ENCODE data around the gene LBHD2.

The LBHD2 gene

DNA sequence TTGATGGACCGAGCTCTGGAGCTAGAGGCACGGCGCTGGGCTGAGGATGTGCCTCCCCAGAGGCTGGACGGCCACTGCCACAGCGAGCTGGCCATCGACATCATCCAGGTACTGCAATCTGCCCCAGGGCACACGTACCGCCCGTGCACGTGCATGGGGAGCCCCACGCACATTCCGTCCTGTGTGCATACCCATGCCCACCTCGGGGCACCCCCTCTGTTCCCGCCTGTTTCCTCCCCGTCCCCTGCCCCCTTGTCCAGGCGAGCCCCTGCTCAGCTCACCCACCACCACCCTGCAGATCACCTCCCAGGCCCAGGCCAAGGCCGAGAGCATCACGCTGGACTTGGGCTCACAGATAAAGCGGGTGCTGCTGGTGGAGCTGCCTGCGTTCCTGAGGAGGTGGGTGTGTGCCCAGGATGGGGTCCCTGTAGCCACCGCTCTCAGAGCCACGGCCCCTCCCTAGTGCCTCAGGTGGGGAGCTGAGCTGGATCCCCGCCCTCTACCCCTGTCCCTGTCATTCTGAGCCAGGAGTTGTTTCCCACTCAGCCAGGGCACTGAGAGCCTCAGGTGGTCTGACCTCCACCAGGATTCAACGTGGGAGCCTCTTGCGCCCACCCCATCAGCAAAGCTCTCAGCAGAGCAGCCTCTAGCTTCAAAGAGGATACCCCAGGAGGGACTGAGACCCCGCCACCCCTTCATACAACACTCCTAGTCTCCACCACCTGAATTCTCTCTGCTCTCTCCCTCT lies 46.2 kb downstream of the LBHD2 start:
- no peak for DNase-seq (ENCODE audit: low read depth, low spot score)

DNA sequence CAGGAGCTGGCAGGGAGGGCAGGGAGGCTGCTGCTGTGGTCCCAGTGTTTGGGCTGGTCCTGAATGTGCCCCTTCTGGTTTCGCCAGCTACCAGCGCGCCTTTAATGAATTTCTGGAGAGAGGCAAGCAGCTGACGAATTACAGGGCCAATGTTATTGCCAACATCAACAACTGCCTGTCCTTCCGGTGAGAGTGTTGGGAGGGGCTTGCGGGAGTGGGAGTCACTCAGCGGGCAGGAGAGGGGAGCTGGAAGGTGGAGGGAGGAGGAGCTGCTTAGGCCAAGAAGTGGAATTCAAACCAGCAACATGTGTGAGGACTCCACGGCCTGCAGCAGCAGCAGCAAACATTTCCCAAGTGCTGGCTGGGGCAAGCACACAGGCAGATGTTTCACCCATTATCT lies 47.0 kb downstream of the LBHD2 start:
- no peak for DNase-seq (ENCODE audit: low read depth, low spot score)

DNA sequence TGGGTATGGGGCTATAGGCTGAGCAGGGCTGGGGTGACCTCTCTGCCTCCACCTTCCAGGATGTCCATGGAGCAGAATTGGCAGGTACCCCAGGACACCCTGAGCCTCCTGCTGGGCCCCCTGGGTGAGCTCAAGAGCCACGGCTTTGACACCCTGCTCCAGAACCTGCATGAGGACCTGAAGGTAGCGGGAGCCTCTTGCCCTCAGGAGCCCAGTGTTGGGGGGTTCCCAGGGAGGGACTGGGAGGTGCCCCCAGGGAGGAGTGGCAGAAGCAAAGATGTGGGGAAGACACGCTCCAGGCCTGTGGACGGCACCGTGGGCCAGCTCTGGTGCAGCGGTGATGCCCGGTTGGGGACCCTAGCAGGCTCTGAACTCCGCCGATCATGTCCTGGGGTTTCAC lies 47.6 kb downstream of the LBHD2 start:
- DNase-seq (ENCODE audit: low read depth, low spot score) = no peak

DNA sequence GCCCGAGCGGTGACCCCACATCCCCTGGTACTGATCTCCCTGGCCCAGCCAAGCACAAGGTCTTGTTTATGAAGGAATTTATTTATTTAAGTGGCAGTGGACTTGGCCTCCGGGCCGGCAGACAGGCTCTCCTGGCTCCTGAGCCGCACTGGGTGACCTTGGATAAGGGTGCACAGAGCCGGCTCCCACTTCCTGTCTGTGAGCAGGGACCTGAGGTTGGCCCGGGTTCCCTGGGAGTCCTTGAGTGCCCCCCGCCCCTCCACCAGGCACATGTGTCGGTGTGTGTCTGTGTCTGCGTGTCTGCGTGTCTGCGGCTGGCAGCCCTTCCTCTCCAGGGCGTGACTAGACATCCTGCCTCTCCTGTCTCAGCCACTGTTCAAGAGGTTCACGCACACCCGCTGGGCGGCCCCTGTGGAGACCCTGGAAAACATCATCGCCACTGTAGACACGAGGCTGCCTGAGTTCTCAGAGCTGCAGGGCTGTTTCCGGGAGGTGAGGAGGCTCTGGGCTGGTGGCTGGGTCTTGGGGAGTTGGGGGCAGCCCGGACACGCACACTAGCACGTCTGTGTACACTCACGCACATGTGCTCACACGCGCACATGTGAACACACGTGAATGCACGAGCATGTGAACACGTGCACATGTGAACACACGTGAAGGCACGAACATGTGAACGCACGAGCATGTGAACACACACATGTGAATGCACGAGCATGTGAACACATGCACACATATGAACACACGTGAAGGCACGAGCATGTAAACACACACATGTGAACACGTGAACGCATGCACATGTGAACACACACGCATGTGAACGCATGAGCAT lies 48.6 kb downstream of the LBHD2 start:
- DNase-seq (ENCODE audit: low read depth, low spot score) = no peak

DNA sequence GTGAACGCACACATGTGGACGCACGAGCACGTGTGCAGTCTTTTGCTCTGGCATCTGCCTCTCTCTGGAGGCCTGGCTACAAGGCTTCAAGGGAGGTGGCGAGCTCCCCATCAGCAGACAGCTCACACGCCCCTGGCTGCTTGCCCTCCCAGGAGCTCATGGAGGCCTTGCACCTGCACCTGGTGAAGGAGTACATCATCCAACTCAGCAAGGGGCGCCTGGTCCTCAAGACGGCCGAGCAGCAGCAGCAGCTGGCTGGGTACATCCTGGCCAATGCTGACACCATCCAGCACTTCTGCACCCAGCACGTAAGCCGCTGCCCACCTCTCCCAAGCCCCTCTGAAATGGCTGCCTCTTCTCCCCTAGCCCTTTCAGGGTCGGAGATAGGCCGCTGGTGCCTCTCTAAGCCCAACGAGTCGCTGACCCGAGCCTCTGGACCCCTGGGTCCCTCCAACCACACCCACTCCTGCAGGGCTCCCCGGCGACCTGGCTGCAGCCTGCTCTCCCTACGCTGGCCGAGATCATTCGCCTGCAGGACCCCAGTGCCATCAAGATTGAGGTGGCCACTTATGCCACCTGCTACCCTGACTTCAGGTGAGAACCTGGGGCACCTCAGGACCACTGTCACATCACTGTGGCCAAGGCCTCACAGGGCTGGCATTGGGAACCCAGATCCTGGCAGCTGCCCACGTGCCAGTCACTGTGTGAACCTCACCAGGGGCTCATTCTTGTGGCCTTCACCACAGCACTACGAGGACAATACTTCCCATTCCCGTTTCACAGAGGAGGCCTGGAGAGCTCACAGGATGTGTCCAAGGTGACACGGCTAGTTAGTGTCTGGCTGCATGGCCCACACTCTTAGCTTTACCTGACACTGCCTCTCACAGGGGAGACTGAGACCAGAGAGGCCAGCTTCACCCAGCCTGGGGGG lies 49.5 kb downstream of the LBHD2 start:
- DNase-seq (ENCODE audit: low read depth, low spot score) = no peak

DNA sequence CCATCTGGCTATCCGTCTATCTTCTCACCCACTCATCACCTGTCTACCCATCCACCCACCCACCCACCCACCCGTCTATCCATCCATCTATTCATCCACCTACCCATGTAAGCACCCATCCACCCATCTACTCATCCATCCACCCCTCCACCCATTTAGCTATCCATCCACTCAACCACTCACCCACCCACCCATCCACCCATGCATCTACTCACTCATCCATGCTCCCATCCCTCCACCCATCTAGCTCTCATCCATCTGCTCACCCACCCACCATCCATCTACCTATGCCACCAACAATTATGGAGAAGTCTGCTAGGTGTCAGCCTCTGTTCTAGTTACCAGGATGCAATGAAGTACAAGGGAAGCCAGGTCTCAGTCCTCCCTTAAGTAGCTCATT lies 50.4 kb downstream of the LBHD2 start:
- DNase-seq (ENCODE audit: low read depth, low spot score) = no peak

DNA sequence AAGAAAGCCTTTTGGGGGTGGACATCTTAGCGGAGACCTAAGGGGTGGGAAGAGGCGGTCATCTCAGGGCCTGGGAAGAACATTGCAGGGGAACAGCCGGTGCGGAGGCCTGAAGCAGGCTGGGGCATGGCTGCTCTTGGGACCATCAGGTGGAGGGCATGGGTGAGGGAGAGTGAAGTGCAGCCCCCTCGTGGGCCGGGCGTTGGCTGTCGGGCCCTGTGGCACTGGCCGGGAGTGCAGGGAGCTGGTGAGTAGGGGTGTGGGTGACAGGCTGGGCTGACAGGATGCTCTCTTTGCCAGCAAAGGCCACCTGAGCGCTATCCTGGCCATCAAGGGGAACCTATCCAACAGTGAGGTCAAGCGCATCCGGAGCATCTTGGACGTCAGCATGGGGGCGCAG lies 50.9 kb downstream of the LBHD2 start:
- DNase-seq (ENCODE audit: low read depth, low spot score) = no peak

DNA sequence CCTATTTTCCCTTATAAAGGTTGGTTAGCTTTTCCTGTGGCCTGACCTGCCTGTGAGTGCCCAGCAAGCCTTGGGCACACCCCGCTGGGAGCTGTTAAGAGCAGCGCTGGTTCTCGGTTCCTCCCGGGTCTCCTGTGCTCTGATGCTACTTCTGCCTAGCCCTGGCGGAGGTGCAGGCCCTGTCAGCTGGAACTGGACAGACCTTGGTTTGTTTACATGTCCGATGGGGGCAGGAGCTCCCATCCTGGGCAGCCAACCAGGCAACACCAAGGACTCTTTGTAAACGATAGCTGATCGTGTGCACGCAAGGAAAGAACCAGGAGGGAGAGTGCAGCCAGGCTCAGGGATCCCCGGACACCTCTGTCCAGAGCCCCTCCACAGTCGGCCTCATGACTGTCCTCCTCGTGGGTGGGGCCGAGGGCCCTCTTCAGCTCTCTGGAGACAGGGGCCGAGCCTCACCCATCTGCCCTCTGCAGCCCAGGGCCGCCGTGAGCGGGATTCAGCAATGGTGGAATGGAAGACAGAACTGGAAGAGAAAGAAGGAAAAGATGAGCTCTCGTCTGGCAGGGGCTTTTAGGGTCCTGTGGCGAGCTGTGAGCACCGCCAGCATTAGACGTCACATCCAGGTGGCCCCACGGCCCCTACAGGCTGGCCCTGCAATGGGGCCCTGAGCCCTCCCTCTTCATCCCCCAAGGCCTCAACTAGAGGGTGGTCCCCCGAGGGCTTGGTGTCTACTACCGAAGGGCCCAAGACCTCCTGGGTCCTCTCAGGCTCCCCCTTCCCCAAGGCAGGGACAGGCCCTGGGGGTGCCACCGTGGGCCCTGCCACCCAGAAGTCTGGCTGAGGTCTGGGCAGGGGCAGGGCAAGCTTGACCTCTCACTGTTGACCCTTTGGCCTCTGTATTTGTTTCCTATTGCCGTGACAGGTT lies 51.6 kb downstream of the LBHD2 start:
- DNase-seq (ENCODE audit: low read depth, low spot score) = no peak

DNA sequence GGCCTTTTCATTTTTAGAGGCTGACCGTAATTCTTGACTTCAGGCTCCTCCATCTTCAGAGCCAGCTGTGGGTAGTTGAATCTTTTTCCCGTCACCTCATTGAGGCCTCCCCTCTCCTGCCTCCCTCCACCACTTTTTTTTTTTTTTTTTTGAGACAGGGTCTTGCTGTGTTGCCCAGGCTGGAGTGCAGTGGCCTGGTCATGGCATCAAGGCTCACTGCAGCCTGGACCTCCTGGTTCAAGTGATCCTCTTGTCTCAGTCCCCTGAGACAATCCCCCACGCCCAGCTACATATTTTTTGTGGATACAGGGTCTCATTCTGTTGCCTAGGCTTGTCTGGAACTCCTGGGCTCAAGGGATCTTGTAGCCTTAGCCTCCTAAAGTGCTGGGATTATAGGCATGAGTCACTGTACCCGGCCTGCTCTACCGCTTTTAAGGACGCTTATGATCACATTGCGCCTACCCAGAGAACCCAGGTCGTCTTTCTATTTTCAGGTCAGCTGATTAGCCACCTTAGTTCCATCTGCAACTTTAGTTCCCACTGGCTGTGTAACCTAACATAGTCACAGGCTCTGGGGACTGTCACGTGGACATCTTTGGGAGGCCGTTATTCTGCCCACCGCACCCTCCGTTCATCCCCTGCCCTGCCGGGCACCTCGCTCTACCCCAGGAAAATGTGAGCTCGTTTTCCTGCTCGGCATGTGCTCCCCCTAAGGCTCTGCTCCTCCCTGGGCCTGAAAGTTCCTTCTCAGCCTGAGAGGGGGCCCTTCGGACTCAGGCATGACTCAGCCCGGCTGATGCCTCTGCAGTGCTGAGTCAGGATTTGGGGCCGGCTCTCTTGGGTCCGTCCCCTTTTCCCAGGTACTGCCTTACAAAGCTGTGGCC lies 52.6 kb downstream of the LBHD2 start:
- DNase-seq (ENCODE audit: low read depth, low spot score) = peak; percentile 79

DNA sequence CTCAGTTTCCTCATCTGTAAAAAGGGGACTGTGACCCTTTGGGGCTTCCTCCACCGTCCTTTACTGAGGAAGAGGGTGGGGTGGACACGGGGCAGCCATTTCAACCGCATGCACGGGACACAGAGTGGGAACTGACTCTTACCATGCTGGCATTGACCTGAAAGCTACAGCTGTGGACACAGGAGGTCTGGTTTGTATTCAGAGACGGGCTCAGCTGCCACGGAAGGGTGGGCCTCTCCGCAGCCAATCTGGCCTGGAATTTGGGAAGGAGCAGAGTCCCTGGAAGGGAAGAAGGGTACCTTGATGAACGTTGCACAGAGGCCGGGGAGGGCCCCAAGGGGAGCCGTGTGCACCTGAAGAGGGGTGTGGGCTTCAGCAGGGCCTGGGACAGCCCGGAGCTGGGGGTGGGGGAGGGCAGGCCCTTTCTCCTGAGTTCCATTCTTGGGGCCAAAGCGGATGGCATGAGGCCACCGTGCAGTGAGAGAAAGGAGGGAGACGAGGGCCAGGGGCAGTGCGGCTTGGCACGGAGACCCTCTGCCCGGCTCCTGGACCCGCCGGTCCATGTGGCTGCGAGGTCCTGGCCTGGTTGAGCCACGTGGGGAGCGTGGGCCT lies 53.8 kb downstream of the LBHD2 start:
- peak; percentile 38 for DNase-seq (ENCODE audit: low read depth, low spot score)

DNA sequence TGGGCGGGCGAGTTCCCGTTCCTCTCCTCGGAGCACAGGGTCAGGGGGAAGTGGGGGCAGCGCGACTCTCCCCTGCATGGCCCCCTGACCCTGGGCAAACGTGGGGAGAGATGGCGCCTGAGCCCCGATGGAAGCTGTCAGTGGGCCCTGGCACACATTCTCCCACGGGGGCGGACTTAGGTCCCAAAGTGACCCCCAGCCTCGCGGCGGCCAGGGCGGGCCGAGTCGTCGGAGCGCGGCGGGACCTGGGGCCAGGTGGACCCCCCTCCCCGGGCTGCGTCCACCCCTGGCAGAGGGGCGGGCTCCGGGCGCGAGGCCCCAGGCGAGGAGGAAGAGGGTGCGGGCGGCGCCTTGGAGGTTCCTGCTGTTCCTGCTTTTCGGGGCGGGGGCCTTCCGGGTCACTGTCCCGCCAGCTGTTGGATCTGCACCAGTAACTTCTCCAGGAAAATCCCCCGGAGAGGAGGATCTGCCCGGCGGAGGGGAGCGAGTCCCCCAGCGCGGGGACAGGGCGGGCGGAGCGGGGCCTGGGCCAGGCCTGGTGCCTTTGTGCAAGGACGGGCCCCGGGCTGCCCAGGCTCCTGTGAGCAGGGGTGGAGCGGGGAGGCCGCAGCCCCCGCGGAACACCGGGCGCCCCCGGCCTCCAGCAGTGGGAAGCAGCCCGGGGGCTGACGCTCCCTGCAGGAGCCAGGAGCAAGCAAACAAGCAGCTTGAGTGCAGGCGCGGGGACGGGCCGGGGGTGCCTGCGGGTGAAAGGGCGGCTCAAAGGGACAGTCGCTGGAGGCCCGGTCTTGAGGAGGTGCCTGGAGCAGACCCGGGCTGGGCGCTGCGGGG lies 54.5 kb downstream of the LBHD2 start:
- DNase-seq (ENCODE audit: low read depth, low spot score) = peak; percentile 82

DNA sequence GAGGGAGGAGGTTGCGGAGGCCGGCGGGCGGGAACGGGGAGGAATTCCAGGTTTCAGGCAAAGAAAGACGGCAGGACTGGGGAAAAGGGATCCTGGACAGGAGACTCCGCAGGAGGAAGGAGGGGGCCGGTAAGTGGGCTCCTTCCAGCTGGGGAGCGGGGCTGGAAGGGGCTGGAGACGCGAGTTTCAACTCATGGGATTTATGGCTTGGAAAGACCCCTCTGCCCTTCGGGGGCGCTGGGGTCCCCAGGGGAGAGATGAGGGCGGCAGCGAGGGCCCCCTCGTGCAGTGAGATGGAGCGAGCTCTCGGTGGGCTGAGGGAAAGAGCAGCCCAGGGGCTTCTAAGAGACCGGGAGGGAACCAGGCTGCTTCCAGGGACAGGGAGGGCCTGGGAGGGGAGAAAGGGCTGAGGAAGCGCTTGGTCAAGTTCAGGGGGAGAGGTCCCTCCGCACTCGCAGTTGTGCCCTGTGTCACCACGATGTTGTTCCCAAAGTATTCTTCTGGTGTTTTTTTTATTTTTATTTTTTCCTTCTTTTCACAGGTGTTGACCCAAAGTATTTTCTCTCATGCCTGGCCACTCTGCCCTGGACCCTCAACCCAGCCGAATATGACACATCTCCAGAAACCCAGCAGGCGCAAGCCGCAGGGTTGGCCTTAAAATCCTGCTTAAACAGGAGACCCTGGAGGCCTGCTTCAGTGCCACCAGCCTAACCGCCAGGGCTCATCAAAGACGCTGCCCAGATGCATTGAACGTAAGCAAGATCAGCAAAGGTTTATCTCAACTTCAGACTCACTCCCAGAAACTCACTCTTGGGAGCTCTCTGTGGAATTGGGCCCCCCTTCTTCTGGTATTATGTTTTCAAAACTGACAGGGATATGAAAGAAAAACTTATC lies 55.4 kb downstream of the LBHD2 start:
- DNase-seq (ENCODE audit: low read depth, low spot score) = peak; percentile 33

Measured in ELF-1 (cell line).